Measurements from ENCODE around the gene NTN4.

GRCh38 chr12:95836630-95837239 is 46.2 kb upstream of the NTN4 start:
- no peak for TF ChIP-seq POLR2A (IDR thresholded peaks at IDR 0.05)
- no peak for TF ChIP-seq POLR2AphosphoS5 (IDR thresholded peaks at IDR 0.05)

Measured in prostate gland (tissue), 1 donor.